Prostate gland (tissue), 2 donors: ENCODE measurements around the gene DUSP22. TPM values are rescaled to one million over a fixed set of nuclear protein-coding genes. Genes with fewer than 3 reads are reported as not detected.

Experiments used
- DNase-seq: peaks from one replicate; pipeline ENCODE4 v3.0.0-alpha.2; 2019; ENCODE audit warnings: low spot score
- H3K27ac ChIP-seq, 2 donors: fragments of 200-600 bp; sonication (generic); 2 replicates each; pipeline ENCODE4 v1.5.1; 2017 to 2019
- H3K27me3 ChIP-seq: fragments of 200-600 bp; sonication (generic); replicated peaks from 2 replicates; pipeline ENCODE4 v1.5.1; 2019; ENCODE audit not compliant: insufficient read depth
- H3K36me3 ChIP-seq, 2 donors: fragments of 200-600 bp; sonication (generic); 1 replicate in 1 of 2; 2 replicates in 1 of 2; pipeline versions ENCODE4 v1.5.1 to v1.8.1; 2017 to 2019
- H3K4me1 ChIP-seq: fragments of 200-600 bp; sonication (generic); replicated peaks from 2 replicates; pipeline ENCODE4 v1.5.1; 2019
- H3K4me3 ChIP-seq, 2 donors: fragments of 200-600 bp; sonication (generic); 2 replicates each; pipeline ENCODE4 v1.5.1; 2017 to 2019
- H3K9me3 ChIP-seq: fragments of 200-600 bp; sonication (generic); 2 replicates; pipeline ENCODE4 v1.5.1; 2017
- POLR2A ChIP-seq: fragments of 450-650 bp; IDR thresholded peaks from one replicate; pipeline ENCODE4 v1.6.1; 2016; ENCODE audit warnings: antibody characterized with exemption, mild to moderate bottlenecking
- POLR2AphosphoS5 ChIP-seq: sonication (generic); formaldehyde crosslinking; IDR thresholded peaks from one replicate; pipeline ENCODE4 v1.6.1; 2017; ENCODE audit warnings: antibody characterized with exemption
- WGBS: methylation state at CpG from one replicate; pipeline ENCODE4 v1.1.5; 2018; 5-methylcytosine and 5-hydroxymethylcytosine counted together
- intact Hi-C: fragments of 100-400 bp; cut with DNase I; formaldehyde crosslinking; loops from one replicate; pipeline ENCODE4 v1.14.2; 2022
- total RNA-seq, 2 donors: library from RNA; depleted of rRNA; stranded (reverse); fragments of >200 nt; gene quantifications; one replicate each; pipeline ENCODE4 v1.1.0, GENCODE V29; 2016
- TF ChIP-seq, protein P1 (sequence below), 4 experiments: fragments of 200-600 bp in 2 of 4; fragments of 450-650 bp in 2 of 4; sonication (generic) in 2 of 4; IDR thresholded peaks; 1 replicate in 3 of 4; 2 replicates in 1 of 4; pipeline ENCODE4 v1.5.1; 2016 to 2019; ENCODE audit warnings: antibody characterized with exemption in 4 of 4, mild to moderate bottlenecking in 2 of 4, moderate library complexity in 2 of 4

Gene DUSP22
- total RNA-seq, 2 donors from 2014 or later, result 29.8 to 95.8 TPM

DNA sequence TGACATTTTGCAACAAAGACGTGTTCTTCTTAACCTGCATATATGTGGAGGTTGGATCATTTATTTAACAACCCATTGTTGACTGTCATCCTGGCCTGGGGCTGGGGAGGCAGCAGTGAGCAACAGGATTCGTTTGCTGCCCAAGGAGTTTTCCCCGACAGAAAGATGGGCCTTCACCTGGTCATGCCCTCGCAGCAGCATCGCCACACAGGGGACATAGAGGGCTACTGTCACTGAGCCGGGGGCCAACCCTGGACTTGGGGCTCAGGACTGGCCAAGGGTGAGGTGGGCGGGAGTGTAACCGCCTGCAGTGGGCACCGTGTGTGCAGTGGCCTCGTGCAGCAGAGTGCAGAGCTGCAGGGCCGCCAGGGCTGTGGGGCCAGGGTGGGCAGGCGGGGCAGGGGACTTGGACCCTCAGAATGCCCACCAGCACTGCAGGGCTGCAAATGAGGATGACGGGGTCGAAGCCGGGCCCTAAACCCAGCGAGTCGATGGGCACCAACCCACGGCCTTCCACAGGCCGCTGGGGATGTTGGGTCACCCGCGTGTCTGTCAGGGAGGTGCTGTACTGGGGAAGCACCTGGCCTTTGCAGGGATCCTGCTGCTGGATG, 11.8 kb downstream of the DUSP22 start:
- no peak for DNase-seq
- no peak overlapping the region for H3K27ac ChIP-seq
- no peak for TF ChIP-seq POLR2AphosphoS5
- TF ChIP-seq, protein P1, sequence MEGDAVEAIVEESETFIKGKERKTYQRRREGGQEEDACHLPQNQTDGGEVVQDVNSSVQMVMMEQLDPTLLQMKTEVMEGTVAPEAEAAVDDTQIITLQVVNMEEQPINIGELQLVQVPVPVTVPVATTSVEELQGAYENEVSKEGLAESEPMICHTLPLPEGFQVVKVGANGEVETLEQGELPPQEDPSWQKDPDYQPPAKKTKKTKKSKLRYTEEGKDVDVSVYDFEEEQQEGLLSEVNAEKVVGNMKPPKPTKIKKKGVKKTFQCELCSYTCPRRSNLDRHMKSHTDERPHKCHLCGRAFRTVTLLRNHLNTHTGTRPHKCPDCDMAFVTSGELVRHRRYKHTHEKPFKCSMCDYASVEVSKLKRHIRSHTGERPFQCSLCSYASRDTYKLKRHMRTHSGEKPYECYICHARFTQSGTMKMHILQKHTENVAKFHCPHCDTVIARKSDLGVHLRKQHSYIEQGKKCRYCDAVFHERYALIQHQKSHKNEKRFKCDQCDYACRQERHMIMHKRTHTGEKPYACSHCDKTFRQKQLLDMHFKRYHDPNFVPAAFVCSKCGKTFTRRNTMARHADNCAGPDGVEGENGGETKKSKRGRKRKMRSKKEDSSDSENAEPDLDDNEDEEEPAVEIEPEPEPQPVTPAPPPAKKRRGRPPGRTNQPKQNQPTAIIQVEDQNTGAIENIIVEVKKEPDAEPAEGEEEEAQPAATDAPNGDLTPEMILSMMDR (IDR thresholded peaks at IDR 0.05), result no peak
- no peak for TF ChIP-seq POLR2A
- H3K27me3 ChIP-seq, result no peaks in the 10 kb centered on the region
- H3K9me3 ChIP-seq, result no peaks in the 10 kb centered on the region
- H3K4me3 ChIP-seq, result no peak overlapping the region
- no peaks in the 10 kb centered on the region for H3K36me3 ChIP-seq
- WGBS, result 91% methylated on average over 21 of the region's 21 CpGs
- intact Hi-C loops, result no loop called here
- no peaks in the 10 kb centered on the region for H3K4me1 ChIP-seq

DNA sequence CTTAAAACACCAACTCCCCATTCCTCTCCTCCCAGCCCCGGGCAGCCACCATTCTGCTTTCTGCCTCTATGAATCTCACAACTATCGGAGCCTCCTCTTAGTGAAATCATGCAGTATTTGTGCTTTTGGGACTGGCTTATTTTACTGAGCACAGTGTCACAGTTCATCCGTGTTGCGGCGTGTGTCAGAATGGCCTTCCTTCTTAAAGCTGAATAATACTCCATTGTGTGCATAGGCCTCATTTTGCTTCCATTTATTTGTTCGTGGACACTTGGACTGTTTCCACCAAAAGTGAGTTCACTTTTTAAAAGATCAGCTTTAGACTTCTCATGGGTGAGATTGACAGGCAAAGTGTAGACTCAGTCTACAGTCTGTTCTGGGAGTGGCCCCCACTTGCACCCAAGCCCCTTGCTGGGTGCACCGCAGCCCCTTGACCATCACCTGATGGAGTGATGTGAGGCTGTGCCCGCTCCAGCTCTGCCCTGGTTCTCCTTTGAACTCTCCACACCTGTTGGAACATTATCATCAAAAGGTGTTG, 12.6 kb downstream of the DUSP22 start:
- Histone ChIP-seq H3K27ac (no peak overlapping the region), H3K4me3 (no peak overlapping the region), H3K27me3 (no peaks in the 10 kb centered on the region), H3K4me1 (no peaks in the 10 kb centered on the region), H3K36me3 (no peaks in the 10 kb centered on the region), H3K9me3 (no peaks in the 10 kb centered on the region)
- 78% methylated on average over 8 of the region's 8 CpGs for WGBS
- intact Hi-C loops, result no loop called here
- no peak for DNase-seq
- TF ChIP-seq POLR2AphosphoS5, result no peak
- TF ChIP-seq, protein P1 (IDR thresholded peaks at IDR 0.05), result no peak
- no peak for TF ChIP-seq POLR2A

DNA sequence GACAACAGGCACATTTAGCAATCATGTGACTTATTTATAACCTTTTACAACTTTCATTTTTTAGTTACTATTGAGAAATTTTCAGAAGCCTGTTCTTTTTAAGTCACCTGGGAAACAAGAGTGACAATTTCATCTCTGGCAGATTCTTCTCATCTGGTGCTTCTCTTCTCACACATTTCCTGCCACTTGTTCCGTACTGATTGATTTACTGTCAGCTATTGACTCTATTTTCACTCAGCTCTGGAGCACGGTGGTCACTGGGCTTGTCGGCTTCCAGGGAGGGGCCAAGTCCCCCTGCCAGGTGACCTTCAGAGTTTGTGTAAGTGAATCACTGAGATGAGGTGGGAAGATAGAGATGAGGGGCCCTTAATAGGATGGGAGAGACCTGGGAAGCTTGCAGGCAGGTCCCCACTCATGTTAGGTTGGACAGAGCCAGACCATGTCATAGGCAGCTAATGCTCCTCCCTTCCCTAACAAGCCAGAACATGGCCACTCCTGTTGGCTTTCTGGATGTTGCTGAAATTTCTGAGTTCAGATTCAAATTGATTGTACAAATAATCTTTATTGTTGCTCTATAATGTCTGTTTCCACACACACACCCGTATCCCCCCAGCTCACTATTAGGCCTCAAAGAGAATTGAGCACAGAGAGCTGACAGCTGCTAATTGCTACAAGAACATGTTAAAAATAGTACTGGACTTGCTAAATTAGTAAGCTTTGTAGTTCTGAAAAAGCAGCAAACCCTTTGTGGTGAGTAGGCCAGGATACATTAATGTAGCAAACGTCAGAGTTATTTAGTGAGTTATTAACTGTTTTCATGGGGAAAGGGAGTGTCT, 13.3 kb downstream of the DUSP22 start:
- no peak overlapping the region for H3K4me3 ChIP-seq
- H3K36me3 ChIP-seq, result no peaks in the 10 kb centered on the region
- no peaks in the 10 kb centered on the region for H3K9me3 ChIP-seq
- H3K27ac ChIP-seq, result no peak overlapping the region
- DNase-seq, result no peak
- H3K4me1 ChIP-seq, result no peaks in the 10 kb centered on the region
- WGBS, result 77% methylated on average over 5 of the region's 5 CpGs
- TF ChIP-seq POLR2A, result no peak
- TF ChIP-seq, protein P1 (IDR thresholded peaks at IDR 0.05), result no peak
- TF ChIP-seq POLR2AphosphoS5, result no peak
- intact Hi-C loops, result no loop called here
- H3K27me3 ChIP-seq, result no peaks in the 10 kb centered on the region

DNA sequence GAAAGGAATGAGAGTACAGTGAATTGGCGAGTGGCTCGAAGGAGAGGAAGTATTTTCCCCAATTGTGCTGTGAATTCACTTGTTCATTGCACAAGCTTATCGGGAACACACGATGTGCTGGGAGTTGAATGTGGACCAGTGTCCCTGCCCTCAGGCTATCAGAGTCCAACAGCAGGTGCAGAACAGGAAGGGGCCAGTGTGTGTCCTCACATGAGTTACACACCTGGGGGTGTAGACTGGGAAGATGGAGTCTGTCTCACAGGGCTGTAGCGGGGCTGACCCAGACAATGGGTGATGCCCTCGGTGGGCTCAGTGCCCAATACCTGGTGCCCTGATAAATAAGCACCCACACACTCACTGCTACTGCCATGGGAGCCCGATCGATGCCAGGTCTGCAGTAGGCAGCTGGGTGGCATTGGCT, 14.4 kb downstream of the DUSP22 start:
- Histone ChIP-seq H3K36me3 (no peaks in the 10 kb centered on the region), H3K27me3 (no peaks in the 10 kb centered on the region), H3K4me3 (no peak overlapping the region), H3K4me1 (no peaks in the 10 kb centered on the region), H3K9me3 (no peaks in the 10 kb centered on the region), H3K27ac (no peak overlapping the region)
- TF ChIP-seq POLR2A (no peak), POLR2AphosphoS5 (no peak)
- TF ChIP-seq, protein P1 (IDR thresholded peaks at IDR 0.05), result no peak
- WGBS, result 89% methylated on average over 8 of the region's 8 CpGs
- DNase-seq, result no peak
- intact Hi-C loops, result no loop called here
